HuH-7 (cell line): ENCODE results near the gene NTN5.
"Not testable (repeated sequence)": the region's sequence is repeated elsewhere in the genome, so short reads cannot be mapped to it uniquely, and the experiment has no call there.

Experiments
- DNase-seq: peaks from one replicate; pipeline ENCODE4 v3.0.0; 2011; ENCODE audit warnings: low spot score

The NTN5 gene

GRCh38 chr19:48672994-48673393, at the start of gene NTN5:
Gene NTN5 (minus strand): TSS chr19:48673017. CDS start chr19:48670986, 2,031 bp downstream.
- DNase-seq: no peak

- no peak for DNase-seq
These were observed 49.4 kb upstream of the NTN5 start for GRCh38 chr19:48722196-48722708.

- DNase-seq: peak; percentile 98
These were observed 47.9 kb upstream of the NTN5 start for GRCh38 chr19:48720613-48721296.

- DNase-seq: no peak
These were observed 47.4 kb upstream of the NTN5 start for GRCh38 chr19:48720251-48720612.

- DNase-seq: peak; percentile 76
These were observed 46.7 kb upstream of the NTN5 start, which contains the start of gene MAMSTR for GRCh38 chr19:48719263-48720171. Gene MAMSTR (minus strand): TSS chr19:48719725. CDS start chr19:48719031, 694 bp downstream.

GRCh38 chr19:48718711-48719231, 46.0 kb upstream of the NTN5 start:
- DNase-seq: peak; percentile 67

GRCh38 chr19:48718106-48718505, 45.3 kb upstream of the NTN5 start:
- not testable (repeated sequence) for DNase-seq

- DNase-seq: no peak
These were observed 43.9 kb upstream of the NTN5 start for GRCh38 chr19:48716562-48717291.

GRCh38 chr19:48715681-48716171, 42.9 kb upstream of the NTN5 start:
- DNase-seq: no peak

GRCh38 chr19:48714759-48715675, 42.2 kb upstream of the NTN5 start:
- DNase-seq: no peak

- peak; percentile 98 for DNase-seq
These were observed 41.3 kb upstream of the NTN5 start for GRCh38 chr19:48713864-48714755.

- peak; percentile 77 for DNase-seq
These were observed 40.4 kb upstream of the NTN5 start for GRCh38 chr19:48713041-48713863.

GRCh38 chr19:48711106-48711662, 38.4 kb upstream of the NTN5 start:
- DNase-seq: no peak

GRCh38 chr19:48708471-48708870, 35.7 kb upstream of the NTN5 start:
- no peak for DNase-seq

GRCh38 chr19:48705431-48705830, 32.6 kb upstream of the NTN5 start:
- no peak for DNase-seq

- no peak for DNase-seq
These were observed 30.5 kb upstream of the NTN5 start for GRCh38 chr19:48703316-48703715.

- DNase-seq: no peak
These were observed 29.9 kb upstream of the NTN5 start for GRCh38 chr19:48702701-48703100.

GRCh38 chr19:48698046-48698445, 25.2 kb upstream of the NTN5 start:
- DNase-seq: no peak
